HepG2 (cell line): ENCODE data around the gene NOP58. TPM values are rescaled to one million over a fixed set of nuclear protein-coding genes. Genes with fewer than 3 reads are reported as not detected.

ENCODE experiments used
- ATAC-seq: fragments of 200-7000 bp; cut with Tn5 transposase; 3 replicates; pipeline ENCODE4 v1.9.1; 2020; ENCODE audit warnings: mild to moderate bottlenecking, moderate library complexity
- BruUV-seq: library from RNA; stranded (reverse); fragments of 400-500 nt; replicated peaks from 2 replicates; lab custom pipeline; 2021; lab: Mats Ljungman, UMichigan
- CTCF ChIA-PET: fragments of 300-600 bp; formaldehyde crosslinking; extraction: SDS; loops from one replicate; lab custom pipeline; 2021; ENCODE audit warnings: low total read pairs, inconsistent platforms, low intra/inter-chr PET ratio; lab: Yijun Ruan, JAX
- POLR2A ChIA-PET: fragments of 350-600 bp; sonication (Branson Sonifier 250); formaldehyde crosslinking; loops from one replicate; lab custom pipeline; 2020; ENCODE audit warnings: antibody characterized with exemption, inconsistent platforms; lab: Yijun Ruan, JAX
- DNase-seq: peaks from one replicate; pipeline ENCODE4 v3.0.0-alpha.2; 2015; ENCODE audit warnings: low spot score
- FAIRE-seq: peaks from 3 replicates; lab custom pipeline; 2011; peaks lifted over from hg19 to GRCh38; lab: Jason Lieb, UNC
- H2AFZ ChIP-seq: one replicate; pipeline ENCODE4 v1.6.1; 2011; ENCODE audit warnings: low read length, inconsistent platforms
- H3K27ac ChIP-seq: fragments of 300-600 bp; 3 replicates; pipeline ENCODE4 v1.8.0; 2011; ENCODE audit warnings: mixed run types, mild to moderate bottlenecking, mixed read lengths, low read length, inconsistent platforms; ENCODE audit not compliant: insufficient read depth; ENCODE audit errors: extremely low read length
- H3K27me3 ChIP-seq, 2 experiments: fragments of 200-600 bp in 1 of 2; 2 replicates in 1 of 2; 3 replicates in 1 of 2; pipeline versions ENCODE4 v1.6.0 to v1.8.0; 2011; ENCODE audit warnings: low read length in 2 of 2, mild to moderate bottlenecking in 2 of 2, moderate library complexity in 2 of 2, inconsistent platforms in 1 of 2; ENCODE audit not compliant: insufficient read depth in 2 of 2, control insufficient read depth in 1 of 2
- H3K36me3 ChIP-seq, 2 experiments: fragments of 200-600 bp in 1 of 2; replicated peaks in 1 of 2; 2 replicates in 1 of 2; 3 replicates in 1 of 2; pipeline versions ENCODE4 v1.5.1 to v1.8.0; 2011; ENCODE audit warnings: low read length in 2 of 2, inconsistent platforms in 1 of 2; ENCODE audit not compliant: insufficient read depth in 2 of 2, control insufficient read depth in 1 of 2
- H3K4me1 ChIP-seq: 2 replicates; pipeline ENCODE4 v1.5.1; 2012; ENCODE audit warnings: low read length, inconsistent platforms; ENCODE audit not compliant: insufficient read depth
- H3K4me2 ChIP-seq: 2 replicates; pipeline ENCODE4 v1.6.0; 2011; ENCODE audit warnings: low read depth, low read length, inconsistent platforms
- H3K4me3 ChIP-seq, 3 experiments: fragments of 200-600 bp in 1 of 3; sonication (generic), shearing (Covaris generic) in 1 of 3; replicated peaks in 1 of 3; 2 replicates each; pipeline ENCODE4 v1.5.1; 2011 to 2016; ENCODE audit warnings: low read length in 3 of 3, inconsistent platforms in 2 of 3, low read depth in 2 of 3, mild to moderate bottlenecking in 2 of 3, control low read depth in 1 of 3, mixed read lengths in 1 of 3; ENCODE audit not compliant: insufficient read depth in 1 of 3
- H3K79me2 ChIP-seq: one replicate; pipeline ENCODE4 v1.6.1; 2011; ENCODE audit warnings: low read length, inconsistent platforms; ENCODE audit not compliant: insufficient read depth
- H3K9ac ChIP-seq: 2 replicates; pipeline ENCODE4 v1.6.0; 2011; ENCODE audit warnings: mild to moderate bottlenecking, low read depth, low read length, inconsistent platforms; ENCODE audit not compliant: insufficient read depth
- H3K9me3 ChIP-seq: 2 replicates; pipeline ENCODE4 v1.5.1; 2012; ENCODE audit warnings: mild to moderate bottlenecking, low read length
- H4K20me1 ChIP-seq: 2 replicates; pipeline ENCODE4 v1.6.0; 2011; ENCODE audit warnings: inconsistent platforms, mild to moderate bottlenecking, low read length, moderate library complexity; ENCODE audit not compliant: insufficient read depth
- CBFB ChIP-seq: sonication (generic); formaldehyde crosslinking; IDR thresholded peaks from 2 replicates; pipeline ENCODE4 v1.4.0; 2020; ENCODE audit warnings: missing genetic modification reagents
- CENPX ChIP-seq: sonication (generic); formaldehyde crosslinking; IDR thresholded peaks from 2 replicates; pipeline ENCODE4 v1.9.0; 2021; ENCODE audit warnings: mild to moderate bottlenecking, missing genetic modification reagents, moderate library complexity
- HNRNPLL ChIP-seq: fragments of 200-400 bp; formaldehyde crosslinking; IDR thresholded peaks from 2 replicates; pipeline ENCODE4 v1.6.1; 2017; ENCODE audit warnings: mild to moderate bottlenecking, low read depth, low read length; ENCODE audit not compliant: poor library complexity, severe bottlenecking
- MTF1 ChIP-seq: sonication (generic); formaldehyde crosslinking; IDR thresholded peaks from 2 replicates; pipeline ENCODE4 v1.5.0; 2020; ENCODE audit warnings: missing genetic modification reagents
- SNAI1 ChIP-seq: sonication (generic); formaldehyde crosslinking; IDR thresholded peaks from 2 replicates; pipeline ENCODE4 v1.5.0; 2020; ENCODE audit warnings: mild to moderate bottlenecking, missing genetic modification reagents, borderline replicate concordance
- SRSF9 ChIP-seq: fragments of 200-400 bp; formaldehyde crosslinking; IDR thresholded peaks from 2 replicates; pipeline ENCODE4 v1.6.1; 2018; ENCODE audit warnings: borderline replicate concordance, mild to moderate bottlenecking, low read depth, low read length; ENCODE audit not compliant: insufficient read depth, poor library complexity, severe bottlenecking
- THAP11 ChIP-seq: IDR thresholded peaks from 2 replicates; pipeline ENCODE4 v1.6.1; 2016; ENCODE audit warnings: missing biosample characterization, missing genetic modification reagents
- ZFP37 ChIP-seq: sonication (generic); formaldehyde crosslinking; IDR thresholded peaks from 2 replicates; pipeline ENCODE4 v1.4.0; 2020; ENCODE audit warnings: missing genetic modification reagents, borderline replicate concordance
- ZMYM3 ChIP-seq: sonication (generic); formaldehyde crosslinking; IDR thresholded peaks from 2 replicates; pipeline ENCODE4 v1.5.1; 2020; ENCODE audit warnings: mild to moderate bottlenecking, missing genetic modification reagents
- ZNF335 ChIP-seq: sonication (generic); formaldehyde crosslinking; IDR thresholded peaks from 2 replicates; pipeline ENCODE4 v1.4.0; 2020; ENCODE audit warnings: missing genetic modification reagents
- ZNF343 ChIP-seq: sonication (generic); formaldehyde crosslinking; IDR thresholded peaks from 2 replicates; pipeline ENCODE4 v1.4.0; 2020; ENCODE audit warnings: mild to moderate bottlenecking, missing genetic modification reagents
- ZNF570 ChIP-seq: sonication (generic); formaldehyde crosslinking; IDR thresholded peaks from 2 replicates; pipeline ENCODE4 v1.4.0; 2020; ENCODE audit warnings: mild to moderate bottlenecking, missing genetic modification reagents, borderline replicate concordance
- ZSCAN31 ChIP-seq: sonication (generic); formaldehyde crosslinking; IDR thresholded peaks from 2 replicates; pipeline ENCODE4 v1.5.0; 2020; ENCODE audit warnings: low read depth, mild to moderate bottlenecking, missing genetic modification reagents
- WGBS: methylation state at CpG from one replicate; pipeline ENCODE4 v1.1.6; 2017; ENCODE audit warnings: low lambda C conversion rate; 5-methylcytosine and 5-hydroxymethylcytosine counted together
- in situ Hi-C: cut with HindIII; loops from 2 replicates; pipeline ENCODE4 v1.10.0; 2017; ENCODE audit warnings: low pct_unique_long_range_greater_than_20kb; ENCODE audit not compliant: extremely low pct_ligation_motif_present
- intact Hi-C: fragments of 100-400 bp; cut with micrococcal nuclease; formaldehyde crosslinking; loops from one replicate; pipeline ENCODE4 v1.10.0; 2022; ENCODE audit not compliant: unreplicated experiment
- polyA plus RNA-seq, 8 experiments: library from polyadenylated mRNA; depleted of rRNA in 3 of 8; stranded (reverse) in 7 of 8; unstranded in 1 of 8; fragments of >200 nt; fragmentation: Illumina TruSeq in 4 of 8; extraction: Trizol in 4 of 8; gene quantifications; 2 replicates each; pipeline versions ENCODE4 v1.2.1 to v1.2.3, GENCODE V29; 2011 to 2016; ENCODE audit warnings: low read depth in 4 of 8, missing spikeins in 1 of 8, mixed read lengths in 1 of 8; ENCODE audit not compliant: insufficient read depth in 1 of 8
- total RNA-seq, 5 experiments: library from RNA; depleted of rRNA; stranded (reverse); fragments of >200 nt; fragmentation: Illumina TruSeq; extraction: Trizol; gene quantifications; 2 replicates each; pipeline ENCODE4 v1.2.3, GENCODE V29; 2016; ENCODE audit warnings: low read depth in 1 of 5
- TF ChIP-seq, protein P1 (sequence below): sonication (generic); formaldehyde crosslinking; IDR thresholded peaks from 2 replicates; pipeline ENCODE4 v1.8.1; 2023; ENCODE audit warnings: mild to moderate bottlenecking, missing genetic modification reagents, borderline replicate concordance
- TF ChIP-seq, protein P2 (sequence below): sonication (generic); formaldehyde crosslinking; conservative IDR thresholded peaks from 2 replicates; pipeline ENCODE4 v1.4.0; 2020; ENCODE audit warnings: missing genetic modification reagents
- TF ChIP-seq, protein P3 (sequence below): sonication (generic); formaldehyde crosslinking; conservative IDR thresholded peaks from 2 replicates; pipeline ENCODE4 v1.4.0; 2020; ENCODE audit warnings: missing genetic modification reagents
- TF ChIP-seq, protein P4 (sequence below): sonication (generic); formaldehyde crosslinking; IDR thresholded peaks from 2 replicates; pipeline ENCODE4 v1.4.0; 2020; ENCODE audit warnings: missing genetic modification reagents

NOP58 gene
- total and polyA plus RNA-seq, 2 of the 13 experiments (the other 11 are each of a cell fraction or from before 2014, with no cell fraction given), result 74.9 to 203 TPM

DNA sequence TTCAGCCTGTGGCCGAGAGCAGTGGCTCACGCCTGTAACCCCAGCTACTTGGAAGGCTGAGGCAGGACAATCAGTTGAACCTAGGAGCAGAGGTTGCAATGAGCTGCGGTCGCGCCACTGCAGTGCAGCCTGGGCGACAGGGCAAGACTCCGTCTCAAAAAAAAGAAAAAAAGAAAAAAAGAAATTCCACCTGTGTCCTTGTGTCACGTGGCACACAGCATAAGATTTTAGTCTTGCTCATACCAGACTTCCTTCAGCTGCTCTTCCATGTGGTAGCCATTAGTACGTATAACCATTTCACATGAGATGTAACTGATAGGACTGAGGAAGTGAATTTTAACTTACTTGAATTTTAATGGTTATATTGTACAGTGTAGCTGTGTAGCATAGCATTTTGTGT, 4.0 kb downstream of the NOP58 start:
- FAIRE-seq, result no peak
- Histone ChIP-seq H3K9ac (no peak overlapping the region), H4K20me1 (peaks cover 81% of the 10 kb centered on the region), H3K9me3 (no peaks in the 10 kb centered on the region), H3K36me3 (peaks cover 3 to 8% of the 10 kb centered on the region in 2 experiments; a peak in 4 of 5 replicates), H3K4me3 (peak overlapping the region; percentile 4 to 37 (median 18); a peak in 4 of 6 replicates), H3K4me2 (peak overlapping the region; percentile 95), H2AFZ (no peak overlapping the region), H3K27me3 (no peaks in the 10 kb centered on the region; a peak in 1 of 5 replicates), H3K4me1 (peaks cover 66% of the 10 kb centered on the region), H3K79me2 (peaks cover 88% of the 10 kb centered on the region), H3K27ac (peak overlapping the region; percentile 31)
- 39% methylated on average over 9 of the region's 9 CpGs for WGBS
- ChIA-PET POLR2A (interaction anchor here (1.0 to 1.2 kb wide), 2 partner anchors 8 to 107 kb away, joined by 3 read pairs; partner anchors contain the start of gene BMPR2), CTCF (no interaction called here)
- 0 out of 3 replicates have a peak, but pooled peaks have one; percentile 3 for ATAC-seq
- in situ Hi-C loops (no loop called here), intact Hi-C loops (no loop called here)
- no TSS peak for BruUV-seq
- DNase-seq, result no peak
- TF ChIP-seq, protein P1, sequence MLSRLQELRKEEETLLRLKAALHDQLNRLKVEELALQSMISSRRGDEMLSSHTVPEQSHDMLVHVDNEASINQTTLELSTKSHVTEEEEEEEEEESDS, result no peak
- TF ChIP-seq, protein P2, sequence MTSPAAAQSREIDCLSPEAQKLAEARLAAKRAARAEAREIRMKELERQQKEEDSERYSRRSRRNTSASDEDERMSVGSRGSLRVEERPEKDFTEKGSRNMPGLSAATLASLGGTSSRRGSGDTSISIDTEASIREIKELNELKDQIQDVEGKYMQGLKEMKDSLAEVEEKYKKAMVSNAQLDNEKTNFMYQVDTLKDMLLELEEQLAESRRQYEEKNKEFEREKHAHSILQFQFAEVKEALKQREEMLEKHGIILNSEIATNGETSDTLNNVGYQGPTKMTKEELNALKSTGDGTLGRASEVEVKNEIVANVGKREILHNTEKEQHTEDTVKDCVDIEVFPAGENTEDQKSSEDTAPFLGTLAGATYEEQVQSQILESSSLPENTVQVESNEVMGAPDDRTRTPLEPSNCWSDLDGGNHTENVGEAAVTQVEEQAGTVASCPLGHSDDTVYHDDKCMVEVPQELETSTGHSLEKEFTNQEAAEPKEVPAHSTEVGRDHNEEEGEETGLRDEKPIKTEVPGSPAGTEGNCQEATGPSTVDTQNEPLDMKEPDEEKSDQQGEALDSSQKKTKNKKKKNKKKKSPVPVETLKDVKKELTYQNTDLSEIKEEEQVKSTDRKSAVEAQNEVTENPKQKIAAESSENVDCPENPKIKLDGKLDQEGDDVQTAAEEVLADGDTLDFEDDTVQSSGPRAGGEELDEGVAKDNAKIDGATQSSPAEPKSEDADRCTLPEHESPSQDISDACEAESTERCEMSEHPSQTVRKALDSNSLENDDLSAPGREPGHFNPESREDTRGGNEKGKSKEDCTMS (CRISPR knock-in tag), result no peak
- TF ChIP-seq MTF1 (CRISPR knock-in tag) (no peak), CBFB (CRISPR knock-in tag) (no peak), ZNF343 (no peak), ZSCAN31 (CRISPR knock-in tag) (no peak), ZFP37 (no peak), THAP11 (no peak), ZMYM3 (CRISPR knock-in tag) (no peak), SRSF9 (no peak), HNRNPLL (no peak), ZNF570 (no peak), ZNF335 (no peak), SNAI1 (CRISPR knock-in tag) (no peak), CENPX (no peak)
- TF ChIP-seq, protein P3, sequence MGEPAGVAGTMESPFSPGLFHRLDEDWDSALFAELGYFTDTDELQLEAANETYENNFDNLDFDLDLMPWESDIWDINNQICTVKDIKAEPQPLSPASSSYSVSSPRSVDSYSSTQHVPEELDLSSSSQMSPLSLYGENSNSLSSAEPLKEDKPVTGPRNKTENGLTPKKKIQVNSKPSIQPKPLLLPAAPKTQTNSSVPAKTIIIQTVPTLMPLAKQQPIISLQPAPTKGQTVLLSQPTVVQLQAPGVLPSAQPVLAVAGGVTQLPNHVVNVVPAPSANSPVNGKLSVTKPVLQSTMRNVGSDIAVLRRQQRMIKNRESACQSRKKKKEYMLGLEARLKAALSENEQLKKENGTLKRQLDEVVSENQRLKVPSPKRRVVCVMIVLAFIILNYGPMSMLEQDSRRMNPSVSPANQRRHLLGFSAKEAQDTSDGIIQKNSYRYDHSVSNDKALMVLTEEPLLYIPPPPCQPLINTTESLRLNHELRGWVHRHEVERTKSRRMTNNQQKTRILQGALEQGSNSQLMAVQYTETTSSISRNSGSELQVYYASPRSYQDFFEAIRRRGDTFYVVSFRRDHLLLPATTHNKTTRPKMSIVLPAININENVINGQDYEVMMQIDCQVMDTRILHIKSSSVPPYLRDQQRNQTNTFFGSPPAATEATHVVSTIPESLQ (CRISPR knock-in tag), result no peak
- TF ChIP-seq, protein P4, sequence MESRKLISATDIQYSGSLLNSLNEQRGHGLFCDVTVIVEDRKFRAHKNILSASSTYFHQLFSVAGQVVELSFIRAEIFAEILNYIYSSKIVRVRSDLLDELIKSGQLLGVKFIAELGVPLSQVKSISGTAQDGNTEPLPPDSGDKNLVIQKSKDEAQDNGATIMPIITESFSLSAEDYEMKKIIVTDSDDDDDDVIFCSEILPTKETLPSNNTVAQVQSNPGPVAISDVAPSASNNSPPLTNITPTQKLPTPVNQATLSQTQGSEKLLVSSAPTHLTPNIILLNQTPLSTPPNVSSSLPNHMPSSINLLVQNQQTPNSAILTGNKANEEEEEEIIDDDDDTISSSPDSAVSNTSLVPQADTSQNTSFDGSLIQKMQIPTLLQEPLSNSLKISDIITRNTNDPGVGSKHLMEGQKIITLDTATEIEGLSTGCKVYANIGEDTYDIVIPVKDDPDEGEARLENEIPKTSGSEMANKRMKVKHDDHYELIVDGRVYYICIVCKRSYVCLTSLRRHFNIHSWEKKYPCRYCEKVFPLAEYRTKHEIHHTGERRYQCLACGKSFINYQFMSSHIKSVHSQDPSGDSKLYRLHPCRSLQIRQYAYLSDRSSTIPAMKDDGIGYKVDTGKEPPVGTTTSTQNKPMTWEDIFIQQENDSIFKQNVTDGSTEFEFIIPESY (CRISPR knock-in tag), result peak; percentile 73
